Sciatic nerve (tissue), 2 donors: ENCODE measurements around the gene DNASE1L3. TPM values are rescaled to one million over a fixed set of nuclear protein-coding genes. Genes with fewer than 3 reads are reported as not detected.
"Not testable (repeated sequence)": the region's sequence is repeated elsewhere in the genome, so short reads cannot be mapped to it uniquely, and the experiment has no call there.

Source experiments
- ATAC-seq: fragments of 200-7000 bp; cut with Tn5 transposase; one replicate; pipeline ENCODE4 v1.9.1; 2020; ENCODE audit warnings: mild to moderate bottlenecking, moderate library complexity
- DNase-seq: peaks from one replicate; pipeline ENCODE4 v3.0.0-alpha.2; 2020; ENCODE audit warnings: low spot score
- intact Hi-C: fragments of 100-400 bp; cut with DNase I; formaldehyde crosslinking; loops from one replicate; pipeline ENCODE4 v1.14.2; 2022
- total RNA-seq: library from RNA; stranded (reverse); fragmentation: NEBNext Ultra II Directional; extraction: Animal tissue kit (Norgen Biotek cat#: 25700); gene quantifications from one replicate; pipeline ENCODE4 v1.2.1, GENCODE V29; 2021
- donor health status: DM: no; HTN: no; CAD: no.
- donor health status: DM: no; HTN: no; CAD: no.

The DNASE1L3 gene
- total RNA-seq, 1 donor from 2014 or later: 2.0 TPM

GRCh38 chr3:58206406-58207011, 4.3 kb downstream of the DNASE1L3 start:
- DNase-seq: no peak
- no peak for ATAC-seq
- intact Hi-C loops: no loop called here

GRCh38 chr3:58205981-58206380, 4.8 kb downstream of the DNASE1L3 start:
- no peak for ATAC-seq

DNA sequence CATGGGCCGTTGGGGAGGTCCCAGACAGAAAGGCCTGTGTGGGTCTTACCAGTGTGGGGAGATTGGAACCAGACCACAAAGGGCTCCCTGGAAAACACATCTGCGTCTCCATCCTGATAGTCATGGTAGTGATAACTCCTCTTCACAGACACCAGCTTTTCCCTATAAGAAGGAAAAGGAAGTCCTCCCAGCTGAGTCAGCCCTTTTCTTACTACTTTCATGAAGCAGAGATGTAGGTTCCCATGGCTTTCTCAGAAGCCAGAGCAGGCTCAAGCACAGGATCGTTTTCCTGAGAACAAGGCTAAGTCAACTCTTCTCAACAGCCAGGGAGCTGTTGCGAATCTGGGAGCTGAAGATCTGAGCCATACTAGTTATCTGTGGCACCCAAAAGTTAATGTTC, 6.1 kb downstream of the DNASE1L3 start:
- intact Hi-C loops: no loop called here
- ATAC-seq (no peak), DNase-seq (no peak)

More at GRCh38 chr3:58205981-58206380, 4.8 kb downstream of the DNASE1L3 start:
- intact Hi-C loops: no loop called here
- no peak for DNase-seq

DNA sequence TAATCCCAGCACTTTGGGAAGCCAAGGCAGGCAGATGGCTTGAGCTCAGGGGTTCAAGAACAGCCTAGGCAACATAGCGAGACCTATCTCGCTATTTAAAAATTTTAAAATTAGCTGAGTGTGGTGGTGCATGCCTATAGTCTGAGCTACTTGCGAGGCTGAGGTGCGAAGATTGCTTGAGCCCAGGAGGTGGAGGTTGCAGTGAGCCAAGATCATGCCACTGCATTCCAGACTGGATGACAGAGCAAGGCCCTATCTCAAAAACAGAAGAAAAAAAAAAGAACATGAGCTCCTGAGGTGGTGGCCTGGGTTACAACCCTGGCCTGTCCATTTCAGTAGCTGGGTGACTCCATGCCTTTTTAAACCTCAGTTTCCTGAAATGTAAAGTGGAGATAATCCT, 7.2 kb downstream of the DNASE1L3 start:
- intact Hi-C loops: no loop called here
- ATAC-seq (no peak), DNase-seq (no peak)

DNA sequence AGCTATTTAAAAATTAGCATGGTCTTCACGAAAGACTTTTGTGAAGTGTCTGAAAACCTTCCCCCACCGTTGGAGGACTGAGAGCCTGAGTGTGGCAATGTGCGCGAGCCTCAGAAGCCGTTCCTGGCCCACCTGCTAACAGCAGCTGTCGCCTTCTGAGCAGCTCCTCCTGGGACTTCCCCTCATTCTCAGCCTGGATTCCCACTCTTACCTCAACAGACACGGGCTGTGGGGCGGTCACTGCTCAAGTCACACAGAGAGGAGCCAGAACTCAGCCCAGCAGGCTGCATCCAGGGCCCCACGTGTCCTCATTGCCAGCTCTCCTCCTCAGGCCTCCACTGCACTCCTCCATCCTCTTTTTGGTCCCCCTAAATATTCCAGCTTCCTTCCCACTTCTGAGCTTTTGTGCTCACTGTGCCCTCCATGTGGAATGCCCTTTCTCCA, 7.8 kb downstream of the DNASE1L3 start:
- ATAC-seq: no peak
- intact Hi-C loops: no loop called here
- no peak for DNase-seq

GRCh38 chr3:58201451-58201850, 9.3 kb downstream of the DNASE1L3 start:
- DNase-seq, ATAC-seq, intact Hi-C loops: not testable (repeated sequence)

- DNase-seq (no peak), ATAC-seq (no peak)
- intact Hi-C loops: no loop called here
These were observed 9.9 kb downstream of the DNASE1L3 start for GRCh38 chr3:58200846-58201355.

DNA sequence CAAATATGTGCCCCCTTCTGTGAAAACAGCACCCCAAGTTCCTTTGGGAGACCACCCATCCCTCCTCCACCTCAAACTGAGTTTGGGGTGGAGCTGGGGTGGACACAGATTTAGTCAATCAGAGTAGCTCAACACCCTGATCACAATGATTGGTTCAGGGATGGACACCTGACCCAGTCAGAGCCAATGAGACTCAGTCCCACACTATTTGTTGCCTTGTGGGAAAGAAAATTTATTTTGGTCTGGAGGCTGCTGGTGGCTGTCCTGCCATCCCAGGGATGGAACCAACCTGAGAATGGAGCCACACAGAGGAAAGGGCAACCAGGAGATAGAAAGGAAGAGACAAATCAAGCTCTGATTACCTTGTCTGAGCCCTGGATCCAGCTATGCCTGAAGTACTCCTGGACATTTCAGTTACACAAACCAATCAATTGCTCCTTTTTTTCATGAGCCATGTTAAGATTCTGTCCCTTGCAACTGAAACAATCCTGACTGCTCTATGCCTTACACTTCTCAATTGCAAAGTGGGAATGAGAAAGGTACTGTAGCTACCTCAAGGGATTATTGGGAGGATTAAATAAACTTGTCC, 10.6 kb downstream of the DNASE1L3 start:
- no peak for DNase-seq
- intact Hi-C loops: no loop called here
- ATAC-seq: no peak

- peak; percentile 67 for ATAC-seq
These were observed 12.0 kb downstream of the DNASE1L3 start for GRCh38 chr3:58198804-58199203.

DNA sequence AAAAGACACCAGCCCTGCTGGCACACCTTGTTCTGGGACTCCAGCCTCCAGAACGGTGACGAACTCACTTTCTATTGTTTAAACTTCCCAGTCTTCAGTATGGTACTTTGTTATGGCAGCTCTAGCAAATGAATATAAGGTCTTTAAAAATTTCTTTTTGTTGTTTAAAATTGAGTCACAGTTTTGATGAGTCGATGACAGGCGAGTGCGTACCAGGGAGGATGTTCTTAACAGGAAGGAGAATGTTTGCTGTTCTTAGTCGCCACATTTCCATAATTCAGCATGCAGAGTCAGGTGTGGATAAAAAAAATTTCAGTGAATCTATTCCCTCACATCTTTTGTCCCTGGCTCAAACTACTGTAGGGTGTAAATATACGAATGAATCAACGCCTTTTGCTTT, 12.4 kb downstream of the DNASE1L3 start:
- ATAC-seq (peak; percentile 9), DNase-seq (no peak)
- intact Hi-C loops: no loop called here

More at GRCh38 chr3:58198804-58199203, 12.0 kb downstream of the DNASE1L3 start:
- DNase-seq: no peak
- intact Hi-C loops: no loop called here

- DNase-seq: no peak
- ATAC-seq: no peak
- intact Hi-C loops: no loop called here
These were observed 13.2 kb downstream of the DNASE1L3 start for GRCh38 chr3:58197588-58197987.

GRCh38 chr3:58193682-58194407, 16.9 kb downstream of the DNASE1L3 start:
- no peak for DNase-seq
- ATAC-seq: no peak
- intact Hi-C loops: no loop called here

- no peak for DNase-seq
- no peak for ATAC-seq
- intact Hi-C loops: no loop called here
These were observed 18.7 kb downstream of the DNASE1L3 start for GRCh38 chr3:58192069-58192468.

- intact Hi-C loops: no loop called here
- DNase-seq (no peak), ATAC-seq (no peak)
These were observed 19.3 kb downstream of the DNASE1L3 start for GRCh38 chr3:58191361-58191991.

- intact Hi-C loops: no loop called here
- DNase-seq (no peak), ATAC-seq (no peak)
These were observed 19.9 kb downstream of the DNASE1L3 start for GRCh38 chr3:58190882-58191281.

DNA sequence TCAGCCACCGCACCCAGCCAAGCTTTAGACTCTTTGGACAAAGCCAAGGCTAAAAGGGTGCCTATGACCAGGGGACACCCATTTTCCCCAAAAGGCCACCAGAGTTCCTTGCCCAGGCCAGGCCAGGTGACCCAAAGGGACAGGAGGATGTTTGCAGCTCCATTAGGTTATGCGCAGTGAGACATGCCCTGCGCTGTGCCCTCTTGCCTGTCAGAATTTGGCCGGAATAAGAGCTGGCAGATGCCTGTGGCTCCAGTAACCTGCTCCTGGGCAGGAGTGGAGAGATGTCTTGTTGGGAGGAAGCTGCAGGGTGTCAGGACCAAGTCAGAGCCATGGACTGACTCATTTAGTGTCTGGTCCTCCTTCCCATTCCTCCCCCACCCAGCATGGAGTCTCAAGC, 20.5 kb downstream of the DNASE1L3 start:
- ATAC-seq (no peak), DNase-seq (no peak)
- intact Hi-C loops: no loop called here

- no peak for DNase-seq
- intact Hi-C loops: no loop called here
- ATAC-seq: no peak
These were observed 21.1 kb downstream of the DNASE1L3 start for GRCh38 chr3:58189691-58190090.

DNA sequence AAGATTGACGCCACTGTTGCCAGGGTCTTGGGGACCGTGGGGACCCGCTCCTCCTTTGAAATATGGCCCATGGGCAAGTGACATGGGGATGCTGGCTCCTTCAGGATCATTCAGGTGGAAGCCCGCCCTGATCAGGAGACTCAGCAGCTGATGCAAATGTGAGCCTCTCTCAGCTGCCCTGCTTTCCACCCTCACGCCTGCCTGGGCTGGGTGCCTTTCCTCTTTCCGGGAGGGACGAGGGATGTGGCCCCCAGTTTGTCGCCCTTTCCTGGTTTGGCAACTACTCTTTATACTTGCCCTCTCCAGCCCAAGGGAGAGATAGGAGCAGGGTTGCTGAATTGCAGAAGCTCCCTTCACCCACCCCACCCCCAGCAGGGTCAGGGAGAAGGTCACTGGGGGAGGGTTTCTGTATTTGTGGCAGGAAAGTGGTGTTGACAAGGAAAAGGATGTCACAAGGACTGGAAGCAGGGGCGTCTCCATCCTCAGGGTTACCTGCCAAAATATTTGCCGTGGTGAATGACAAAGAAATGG, 21.8 kb downstream of the DNASE1L3 start:
- DNase-seq (no peak), ATAC-seq (no peak)
- intact Hi-C loops: no loop called here

GRCh38 chr3:58188173-58188564, 22.6 kb downstream of the DNASE1L3 start:
- intact Hi-C loops: no loop called here
- no peak for ATAC-seq
- no peak for DNase-seq

- intact Hi-C loops: no loop called here
These were observed 25.8 kb downstream of the DNASE1L3 start for GRCh38 chr3:58184982-58185360.

More at GRCh38 chr3:58184982-58185360, 25.8 kb downstream of the DNASE1L3 start:
- ATAC-seq (no peak), DNase-seq (no peak)
